ENCODE measurements around the gene PACS2. TPM values are rescaled to one million over a fixed set of nuclear protein-coding genes. Genes with fewer than 3 reads are reported as not detected.
"Not testable (repeated sequence)": the region's sequence is repeated elsewhere in the genome, so short reads cannot be mapped to it uniquely, and the experiment has no call there.

The PACS2 gene
- total RNA-seq, 1 donor from 2014 or later, result 34.6 TPM

DNA sequence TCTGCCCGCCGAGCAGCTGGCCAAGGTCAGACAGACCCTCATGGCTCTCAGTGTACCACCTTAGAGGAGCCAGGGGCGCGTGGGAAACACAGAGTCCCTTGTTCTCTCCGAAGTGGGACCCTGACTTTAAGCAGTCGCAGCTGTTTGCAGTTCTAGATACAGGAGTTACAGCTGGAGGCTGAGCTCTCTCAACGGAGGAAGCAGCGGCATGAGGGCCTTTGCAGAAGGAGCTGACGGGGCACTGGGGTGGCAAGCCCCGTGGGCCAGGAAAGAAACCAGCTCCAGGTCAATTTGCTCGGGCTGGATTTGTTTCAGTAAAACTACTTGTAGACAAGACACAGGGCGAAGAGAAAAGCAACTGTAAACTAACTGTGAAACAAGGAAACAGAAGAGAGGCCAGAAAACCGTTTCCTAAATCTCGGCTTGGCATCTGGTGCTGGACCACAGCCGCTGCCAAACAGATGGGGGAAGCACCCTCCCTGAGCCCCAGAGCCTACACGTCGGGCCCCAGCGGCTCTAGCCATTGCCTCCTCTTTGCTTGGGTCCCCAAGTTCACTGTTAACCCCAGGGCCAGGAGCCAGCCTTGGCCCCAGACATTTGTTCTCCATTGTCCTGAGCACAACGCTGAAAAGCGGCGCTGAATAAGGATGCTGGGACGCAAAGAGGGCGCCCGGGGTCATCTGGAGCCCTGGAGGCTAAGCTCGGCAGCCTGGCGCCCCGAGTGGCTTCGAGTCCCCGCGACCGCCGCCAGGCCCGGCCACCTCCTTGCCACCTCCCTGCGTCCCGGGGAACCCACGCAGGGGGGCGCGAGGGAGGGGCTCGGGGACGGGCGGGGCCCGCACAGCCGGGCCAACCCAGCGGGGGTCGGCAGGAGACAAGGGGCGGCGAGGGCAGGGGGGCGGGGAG is 914 bp upstream of the PACS2 start:
- intact Hi-C loops (cut with micrococcal nuclease), result loop anchor here (1.0 kb wide), 3 partner anchors 12 to 292 kb away; partner anchors contain the start of genes BRF1, CDCA4 and TEDC1

DNA sequence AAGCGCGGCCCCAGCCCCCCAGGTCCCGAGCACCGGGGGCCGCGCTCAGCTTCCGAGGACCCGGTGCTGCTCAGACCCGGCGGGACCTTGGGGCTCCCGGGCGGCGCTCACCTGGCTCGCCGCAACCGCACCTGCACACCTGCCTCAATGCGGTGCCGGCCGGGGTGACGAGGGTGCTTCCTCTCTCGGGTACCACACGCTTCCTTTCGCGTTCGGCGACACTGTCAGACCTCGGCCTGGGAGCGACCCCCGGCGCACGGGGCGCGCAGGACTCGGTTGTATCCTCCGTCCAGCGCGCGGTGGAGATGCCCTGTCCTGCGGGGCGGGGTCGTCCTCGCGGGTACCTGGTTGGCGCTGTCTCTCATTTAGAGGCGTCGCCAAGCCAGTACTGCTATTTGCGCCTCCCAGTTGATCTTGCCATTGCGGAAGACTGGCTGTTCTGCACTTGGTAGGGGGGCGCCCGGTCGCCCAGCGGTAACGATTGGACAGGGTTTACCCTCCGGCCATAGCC is 718 bp downstream of the PACS2 start:
- intact Hi-C loops (cut with micrococcal nuclease), result no loop called here

DNA sequence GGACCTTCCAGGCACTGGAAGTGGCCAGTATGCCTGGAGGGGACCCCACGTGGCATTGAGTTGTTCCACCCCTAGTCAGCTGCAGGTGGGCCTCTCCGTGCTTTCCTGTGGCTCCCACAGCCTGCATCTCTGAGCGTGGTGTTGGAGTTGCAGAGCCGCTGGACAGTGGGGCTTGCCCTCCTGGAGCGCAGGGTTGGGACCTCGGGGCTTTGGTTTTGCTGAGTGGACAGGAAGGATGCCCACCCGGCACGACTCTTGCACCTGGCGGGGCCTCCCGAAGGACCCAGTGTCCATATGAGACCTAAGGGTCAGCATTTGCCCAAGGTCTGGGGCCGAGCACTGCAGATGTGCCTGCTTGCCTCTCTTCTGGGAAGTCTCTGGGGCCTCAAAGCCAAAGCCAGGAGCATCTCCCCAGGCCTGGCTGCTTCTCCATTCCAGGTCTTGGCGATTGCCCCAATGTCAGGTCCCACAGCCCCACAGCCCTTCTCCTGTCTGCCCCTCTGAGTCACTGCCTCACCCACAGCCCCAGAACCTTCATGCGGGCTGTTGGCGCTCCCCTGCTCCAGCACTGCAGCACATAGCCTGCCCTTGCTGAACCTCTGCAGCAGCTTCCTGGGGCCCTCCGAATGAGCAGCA is 1.5 kb downstream of the PACS2 start:
- intact Hi-C loops (cut with micrococcal nuclease), result no loop called here

DNA sequence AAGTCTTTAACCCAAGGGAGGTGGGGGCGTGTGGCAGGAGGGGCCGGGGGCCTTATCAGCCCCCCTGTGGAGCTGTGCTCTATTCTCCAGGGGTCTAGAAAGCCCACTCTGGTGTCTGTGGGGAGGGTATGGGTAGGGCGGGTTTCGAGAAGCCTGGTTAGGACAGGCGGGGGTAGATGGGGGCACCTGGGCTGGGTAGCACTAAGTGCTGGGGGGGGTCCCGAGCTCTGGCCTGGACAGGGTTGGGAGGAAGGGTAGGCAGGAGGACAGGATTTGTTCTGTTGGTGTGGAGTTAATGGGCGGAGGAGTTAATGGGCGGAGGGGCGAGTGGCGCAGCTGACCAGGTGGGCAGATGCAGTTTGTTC is 2.0 kb downstream of the PACS2 start:
- intact Hi-C loops (cut with micrococcal nuclease), result no loop called here

DNA sequence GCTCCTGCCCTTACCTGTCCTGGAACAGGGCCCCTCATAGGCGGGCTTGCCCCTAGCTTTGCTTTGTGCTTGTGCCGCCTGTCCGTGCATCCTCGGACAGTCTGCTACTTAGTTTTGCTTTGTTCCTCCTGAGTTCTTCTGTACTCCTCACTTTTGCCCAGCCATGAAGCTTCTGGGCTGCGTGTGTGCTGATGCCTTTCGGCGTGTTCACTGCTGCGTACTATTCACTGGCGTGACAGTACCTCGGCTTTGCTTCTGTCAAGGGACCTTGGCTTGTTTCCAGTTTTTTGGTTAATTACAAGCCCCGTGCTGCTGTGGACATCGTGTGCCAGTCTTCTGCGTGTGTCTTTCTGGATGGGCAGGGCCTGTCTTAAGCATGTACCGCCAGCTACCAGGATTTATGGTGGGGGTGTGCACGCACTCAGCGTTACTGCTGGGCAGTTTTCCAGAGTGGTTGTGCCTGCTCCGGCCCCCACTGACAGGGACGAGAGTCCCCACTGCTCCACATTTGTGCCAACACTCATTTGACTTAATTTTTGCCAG is 2.5 kb downstream of the PACS2 start:
- intact Hi-C loops (cut with micrococcal nuclease), result no loop called here

DNA sequence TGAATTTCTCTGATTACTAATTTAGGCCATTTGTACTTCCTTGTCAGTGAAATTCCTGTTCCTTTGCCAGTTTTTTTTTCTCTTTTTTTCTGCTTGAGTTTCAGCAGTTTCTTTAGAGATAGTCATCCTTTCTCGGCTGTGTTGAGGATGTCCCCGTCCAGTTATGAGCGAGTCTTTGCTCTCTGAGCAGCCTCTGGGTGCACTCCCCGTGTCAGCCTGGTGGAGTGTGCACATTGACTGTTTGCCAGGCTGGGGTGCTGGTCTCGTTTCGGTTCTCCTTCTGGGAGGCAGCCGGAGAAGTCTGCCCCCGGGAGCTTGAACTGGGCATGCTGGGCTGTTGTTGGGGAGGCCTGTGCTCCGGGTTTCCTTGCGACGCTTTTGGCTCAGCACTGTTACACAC is 3.0 kb downstream of the PACS2 start:
- intact Hi-C loops (cut with micrococcal nuclease), result no loop called here

DNA sequence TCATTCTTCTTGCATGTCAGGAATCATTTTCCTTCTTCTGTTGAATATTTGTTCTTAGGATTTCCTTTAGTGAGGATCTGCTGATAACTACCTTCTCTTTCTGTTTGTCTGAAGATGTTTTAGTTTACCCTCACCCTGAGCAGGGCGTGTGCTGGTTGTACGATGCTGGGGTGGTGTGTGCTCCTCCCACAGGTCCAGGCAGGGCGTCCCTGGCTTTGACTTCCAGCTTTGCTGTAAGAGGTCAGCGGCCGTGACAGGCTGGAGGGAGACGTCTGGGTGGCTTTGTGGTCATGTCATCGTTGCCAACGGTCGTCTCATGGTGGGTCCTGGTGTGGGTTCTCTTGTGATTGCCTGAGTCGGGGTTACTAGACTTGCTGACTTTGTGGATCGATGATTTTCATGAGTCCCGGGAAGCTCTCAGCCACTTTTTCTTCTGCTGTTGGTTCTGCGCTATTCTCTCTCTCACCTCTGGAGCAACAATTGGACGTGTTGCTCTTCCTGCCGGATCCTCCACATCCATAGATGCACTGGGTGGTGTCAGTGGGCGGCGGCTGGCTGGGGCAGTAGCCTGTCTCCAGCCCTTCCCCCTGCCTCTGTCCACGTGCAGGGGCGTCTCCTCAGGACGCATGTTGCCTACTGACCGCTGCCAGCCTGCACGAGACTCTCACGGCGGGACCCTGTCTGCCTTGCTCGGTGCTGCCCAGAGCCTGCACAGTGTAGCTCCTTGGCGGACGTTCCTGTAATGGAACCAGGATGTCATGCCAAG is 8.4 kb downstream of the PACS2 start:
- intact Hi-C loops (cut with micrococcal nuclease), result no loop called here

DNA sequence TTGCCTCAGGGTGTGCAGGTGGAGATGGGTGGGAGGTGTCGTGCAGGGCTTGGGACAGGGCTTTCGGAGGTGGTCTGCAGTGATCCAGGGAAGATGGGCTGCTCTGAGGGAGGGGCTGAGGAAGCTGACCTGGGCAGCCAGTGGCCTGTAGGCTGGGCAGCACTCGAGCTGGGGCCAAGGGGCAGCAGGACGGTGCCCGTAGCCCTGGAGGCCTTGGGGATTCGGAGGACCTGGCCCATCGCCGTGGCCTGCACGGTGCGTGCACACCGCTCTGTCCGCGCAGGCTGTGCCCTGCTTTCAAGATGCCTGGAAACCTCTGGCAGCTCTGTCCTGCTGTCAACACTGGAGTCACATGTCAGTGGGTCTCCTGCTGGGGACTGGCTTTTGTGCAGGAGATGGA is 9.1 kb downstream of the PACS2 start:
- intact Hi-C loops (cut with micrococcal nuclease), result no loop called here

DNA sequence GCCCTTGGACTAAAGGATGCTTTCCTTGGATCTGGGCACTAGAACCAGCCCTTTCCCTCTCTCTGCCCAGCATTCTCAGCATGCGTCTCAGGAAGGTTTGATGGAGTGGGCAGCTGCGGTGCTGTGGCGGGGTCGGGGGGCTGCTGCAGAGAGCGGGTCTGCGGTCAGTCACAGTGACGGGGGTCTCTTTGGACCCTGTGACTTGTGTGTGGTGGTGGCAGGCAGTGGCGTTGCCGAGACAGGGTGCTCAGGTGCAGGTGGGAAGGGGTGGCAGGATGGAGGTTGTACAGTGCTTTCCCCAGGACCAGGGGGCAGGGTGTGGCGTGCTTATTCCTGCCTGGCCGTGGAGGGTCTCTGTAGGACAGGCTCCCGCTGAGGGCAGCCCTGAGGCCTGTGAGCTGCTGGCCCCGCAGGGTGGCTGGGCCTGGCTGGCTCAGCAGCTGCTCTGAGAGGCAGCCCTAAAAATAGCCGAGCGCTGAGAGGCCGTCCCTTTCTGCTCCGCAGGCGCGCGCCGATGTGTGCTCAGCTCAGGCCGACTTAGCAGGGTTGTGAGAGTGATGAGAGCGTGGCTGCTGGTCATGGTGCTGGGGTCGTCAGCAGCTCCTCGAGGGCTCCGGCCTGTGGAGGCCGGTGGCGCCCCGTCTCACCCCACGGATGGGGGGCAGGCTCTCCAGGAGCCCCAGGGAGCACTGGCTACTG is 9.7 kb downstream of the PACS2 start:
- intact Hi-C loops (cut with micrococcal nuclease), result no loop called here

DNA sequence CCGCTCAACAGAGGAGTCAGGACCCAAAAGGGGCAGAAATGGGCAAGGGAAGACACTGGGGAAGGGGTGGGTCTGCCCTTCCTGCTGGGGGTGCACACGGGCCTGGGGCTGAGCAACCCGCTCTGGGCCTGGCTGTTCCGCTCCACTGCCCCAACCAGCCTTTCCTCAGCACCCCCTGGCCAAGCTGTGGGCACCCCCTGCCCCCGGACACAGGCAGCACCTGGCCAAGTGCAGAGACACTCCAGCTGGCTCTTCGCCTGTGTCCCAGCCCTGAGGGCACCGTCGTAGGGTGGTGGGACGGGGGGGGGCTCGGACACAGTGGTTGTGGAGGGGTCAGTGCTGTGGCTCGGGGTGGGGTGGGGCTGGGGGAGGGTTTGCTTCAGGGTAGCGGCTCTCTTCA is 10.3 kb downstream of the PACS2 start:
- intact Hi-C loops (cut with micrococcal nuclease), result no loop called here

DNA sequence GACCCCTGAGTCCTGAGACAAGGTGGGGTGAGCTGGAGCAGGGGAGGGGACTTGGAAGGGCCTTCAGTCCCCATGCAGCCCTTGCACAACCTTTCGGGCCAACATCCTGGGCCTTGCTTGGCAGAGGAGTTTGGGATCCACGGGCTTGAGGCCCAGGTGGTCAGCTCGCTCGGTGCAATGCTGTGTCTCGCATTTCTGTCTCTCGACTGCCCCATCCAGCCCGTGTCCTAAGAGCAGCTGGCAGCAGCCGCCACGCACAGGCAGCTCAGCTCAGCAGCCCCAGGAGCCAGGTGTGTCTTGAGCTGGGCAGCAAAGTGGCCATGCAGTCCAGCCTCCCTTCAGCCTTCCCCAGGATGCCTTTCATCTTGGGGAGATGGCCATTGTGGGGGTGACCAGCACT is 10.8 kb downstream of the PACS2 start:
- intact Hi-C loops (cut with micrococcal nuclease), result no loop called here

DNA sequence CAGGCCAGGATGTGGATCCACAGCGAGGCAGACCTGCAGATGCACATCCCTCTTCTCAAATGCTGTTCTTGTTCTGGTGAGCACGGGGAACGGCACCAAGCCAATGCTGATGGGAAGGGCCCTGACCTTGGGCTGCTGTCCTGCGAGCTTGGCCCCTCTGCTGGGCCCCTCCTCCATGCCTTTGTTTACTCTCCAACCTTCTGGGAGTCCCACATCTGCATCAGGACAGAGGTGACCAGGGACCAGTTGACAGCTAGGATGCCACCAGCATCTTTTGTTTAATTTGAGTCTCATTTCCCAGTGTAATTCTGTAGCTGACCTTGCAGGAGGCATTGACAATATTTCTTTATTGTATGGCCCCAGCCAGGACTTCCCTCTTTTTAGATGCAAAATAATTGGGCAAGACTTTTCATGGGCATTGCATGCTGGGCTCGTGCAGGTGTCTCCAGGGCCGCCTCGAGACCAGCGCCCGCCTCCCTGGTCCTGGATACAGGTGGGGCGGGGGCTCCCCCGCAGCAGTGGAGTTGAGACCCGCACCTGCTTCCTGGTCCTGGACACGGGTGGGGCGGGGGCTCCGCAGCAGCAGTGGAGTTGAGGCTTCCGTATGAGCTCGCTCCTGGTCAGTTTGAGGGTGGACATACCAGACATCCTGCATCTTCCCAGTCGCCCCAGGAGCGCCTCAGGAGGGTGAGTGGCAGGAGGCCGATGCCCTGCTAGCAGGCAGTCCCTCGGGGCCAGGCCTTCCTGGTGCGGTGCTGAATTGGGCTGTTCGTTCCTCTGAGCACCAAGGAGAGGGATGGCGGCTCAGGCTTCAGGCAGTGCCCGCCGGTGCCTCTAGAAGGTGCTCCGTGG is 11.4 kb downstream of the PACS2 start:
- intact Hi-C loops (cut with micrococcal nuclease), result no loop called here

DNA sequence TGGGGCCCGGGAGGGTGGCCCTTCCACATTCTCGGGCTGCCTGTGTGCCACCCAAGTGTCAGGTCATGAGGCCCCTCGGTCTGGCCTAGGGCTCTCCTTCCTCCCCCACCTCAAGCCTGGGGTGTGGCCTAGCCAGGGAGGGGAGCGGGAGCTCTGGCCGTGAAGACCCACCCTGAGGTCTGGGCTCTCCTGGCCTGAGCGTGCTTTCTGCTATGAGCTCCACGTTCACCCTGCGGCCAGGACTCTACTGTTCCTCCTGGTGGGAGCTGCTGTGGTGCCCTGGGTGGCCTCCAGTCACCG is 12.0 kb downstream of the PACS2 start:
- intact Hi-C loops (cut with micrococcal nuclease), result no loop called here

DNA sequence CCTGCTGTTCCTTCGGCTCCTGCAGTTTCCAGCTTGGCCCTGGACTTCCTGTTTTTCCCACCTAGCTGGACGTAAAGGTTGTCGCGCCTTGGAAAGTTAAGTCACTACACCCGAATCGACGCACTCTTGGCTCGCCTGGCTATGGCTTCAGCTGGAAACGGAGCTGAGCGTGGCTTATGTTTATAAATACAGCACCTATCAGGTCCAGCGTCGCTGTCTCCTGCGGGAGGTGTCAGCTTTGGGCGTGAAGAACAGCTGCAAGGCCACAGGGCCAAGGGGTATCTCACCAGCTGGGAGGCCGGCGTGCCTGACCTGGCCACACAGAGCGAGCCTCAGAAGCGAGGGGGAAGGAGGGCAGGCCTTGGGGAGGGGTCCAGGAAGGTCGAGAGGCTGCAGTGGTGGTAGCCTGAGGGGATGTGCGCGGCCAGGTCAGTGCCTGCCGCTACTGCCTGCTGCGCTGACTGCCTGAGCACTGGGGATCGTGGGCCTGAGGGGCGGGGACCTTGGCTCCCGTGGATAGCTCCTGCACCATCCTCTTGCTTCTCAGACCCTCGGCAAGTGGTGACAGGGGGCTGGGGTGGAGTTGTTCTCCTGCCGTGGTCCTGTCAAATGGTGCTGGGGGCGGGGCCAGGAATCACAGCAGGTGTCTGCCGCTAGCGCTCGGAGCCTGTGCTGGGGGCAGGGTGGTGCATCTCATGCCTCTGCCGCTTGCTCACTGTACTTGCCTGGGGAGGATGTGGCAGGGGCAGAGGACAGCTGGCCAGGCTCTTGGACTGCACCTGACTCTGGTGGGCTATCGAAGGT is 12.5 kb downstream of the PACS2 start:
- intact Hi-C loops (cut with micrococcal nuclease), result no loop called here

DNA sequence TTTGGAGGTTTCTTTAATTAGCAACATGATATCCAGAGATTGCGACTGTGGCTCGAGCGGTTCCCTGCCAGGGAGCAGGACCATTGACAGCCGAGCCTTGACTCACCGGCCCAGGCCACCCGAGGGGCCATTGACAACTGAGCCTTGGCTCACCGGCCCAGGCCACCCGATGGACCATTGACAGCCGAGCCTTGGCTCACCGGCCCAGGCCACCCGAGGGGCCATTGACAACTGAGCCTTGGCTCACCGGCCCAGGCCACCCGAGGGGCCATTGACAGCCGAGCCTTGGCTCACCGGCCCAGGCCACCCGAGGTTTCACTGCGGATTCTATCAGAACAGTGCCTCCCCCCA is 13.1 kb downstream of the PACS2 start:
- intact Hi-C loops (cut with micrococcal nuclease), result not testable (repeated sequence)

DNA sequence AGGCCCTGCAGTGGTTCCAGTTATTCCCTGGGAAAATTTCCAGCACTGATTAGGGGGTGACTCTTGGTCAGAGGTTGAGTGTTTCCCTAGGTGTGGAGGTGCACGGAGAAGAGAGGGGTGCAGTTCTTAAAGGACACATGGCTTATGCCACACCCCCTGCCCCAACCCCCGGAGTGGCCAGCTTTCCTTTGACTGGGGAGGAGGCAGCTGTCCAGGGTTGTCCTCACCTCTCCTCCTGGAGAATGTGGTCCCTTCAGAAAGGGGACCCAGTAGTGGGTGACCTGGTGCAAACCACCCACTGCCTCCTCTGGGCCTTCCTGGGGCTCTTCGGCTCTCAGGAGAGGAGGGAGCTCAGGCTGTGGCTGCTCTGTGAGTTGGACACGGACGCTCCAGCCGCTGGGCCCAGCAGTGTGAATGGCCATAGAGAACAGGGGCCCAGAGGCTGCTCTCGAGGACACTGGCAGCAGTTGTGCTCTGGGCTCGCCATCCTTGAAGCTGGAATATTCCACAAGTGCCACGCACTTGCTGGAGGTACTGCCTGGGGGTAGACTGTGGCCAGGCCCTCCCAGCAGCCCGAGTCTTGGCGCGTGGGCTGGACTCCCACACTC is 13.6 kb downstream of the PACS2 start:
- intact Hi-C loops (cut with micrococcal nuclease), result no loop called here

DNA sequence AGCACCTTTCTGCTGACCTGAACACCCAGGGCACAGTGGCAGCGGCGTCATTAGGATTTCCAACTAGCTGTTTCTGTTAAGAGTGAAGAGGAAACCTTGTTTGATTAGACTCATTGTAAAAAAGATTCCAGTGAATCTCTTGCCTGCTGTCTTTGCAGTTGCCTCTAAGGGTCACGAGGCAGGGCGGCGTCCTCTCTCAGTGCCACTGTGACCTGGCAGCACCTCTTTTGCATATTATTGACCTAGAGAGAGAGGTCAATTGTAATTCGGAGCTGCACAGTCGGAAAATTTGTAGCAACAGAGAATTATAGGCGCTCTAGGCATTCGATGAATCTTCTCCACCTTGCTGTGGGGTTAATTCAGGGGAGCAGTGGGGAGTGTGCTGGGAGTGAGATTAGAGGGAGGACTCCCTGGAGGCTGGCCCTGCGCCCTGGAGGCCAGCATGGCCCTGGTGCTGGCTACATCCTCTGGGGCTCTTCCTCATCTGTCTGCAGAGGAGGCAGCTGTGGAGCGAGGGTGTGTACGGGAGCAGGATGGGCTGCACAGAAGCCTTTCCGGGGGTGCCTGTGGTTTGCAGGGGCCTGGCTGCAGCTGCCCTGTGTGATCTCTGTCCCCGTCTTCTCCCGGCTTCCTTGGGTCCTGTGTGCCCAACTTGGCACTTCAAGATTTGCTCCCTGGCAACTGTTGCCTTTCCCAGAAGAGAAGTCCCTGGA is 14.3 kb downstream of the PACS2 start:
- intact Hi-C loops (cut with micrococcal nuclease), result no loop called here

DNA sequence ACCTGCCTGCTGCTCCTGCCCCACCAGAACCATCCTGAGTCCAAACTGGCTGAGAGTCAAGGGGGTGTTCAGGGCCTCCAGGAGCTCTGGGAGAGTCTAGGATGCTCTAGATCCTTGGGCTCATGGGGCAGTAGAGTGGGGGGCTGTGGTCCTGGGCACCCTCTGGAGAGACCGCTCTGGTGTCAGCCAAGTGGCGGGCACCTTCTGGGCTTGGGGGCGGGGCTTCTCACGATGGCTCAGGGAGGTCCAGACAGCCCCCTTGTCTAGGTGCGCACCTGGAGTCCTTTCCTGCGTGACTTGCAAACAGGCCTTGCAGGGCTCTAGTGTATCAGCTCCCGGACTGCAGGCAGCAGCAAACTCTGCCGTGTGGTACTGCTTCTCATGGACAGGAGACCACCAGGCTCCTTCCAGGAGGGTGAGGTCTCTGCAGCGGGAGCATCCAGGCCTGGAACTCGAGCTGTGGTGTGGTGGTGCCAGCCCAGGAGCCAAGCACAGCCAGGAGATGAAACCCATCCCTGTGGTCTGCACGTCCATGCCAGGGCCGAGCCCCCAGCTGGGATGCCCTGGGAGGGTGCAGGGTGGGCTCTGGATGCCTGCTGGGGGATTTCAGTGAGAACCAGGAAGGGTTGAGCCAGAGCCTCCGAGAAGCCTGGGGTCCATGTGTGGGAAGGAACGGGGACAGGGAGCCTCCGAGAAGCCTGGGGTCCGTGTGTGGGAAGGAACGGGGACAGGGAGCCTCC is 15.0 kb downstream of the PACS2 start:
- intact Hi-C loops (cut with micrococcal nuclease), result no loop called here

Data from T-helper 2 cell treated with Interferon-gamma antibody and Interleukin-4, amounts not matched to agents 100 ng/mL and 5 ng/mL, for 36 hours (primary cell).